SK-N-SH (cell line): ENCODE data around the gene PLXNA4. TPM values are rescaled to one million over a fixed set of nuclear protein-coding genes. Genes with fewer than 3 reads are reported as not detected.

Source experiments
- CTCF ChIA-PET: fragments of 300-600, 350-600 bp; formaldehyde crosslinking; extraction: SDS; loops from one replicate; lab custom pipeline; 2021; lab: Yijun Ruan, JAX
- POLR2A ChIA-PET: fragments of 350-600 bp; sonication (Branson Sonifier 250); formaldehyde crosslinking; extraction: SDS; loops from one replicate; lab custom pipeline; 2020; ENCODE audit warnings: antibody characterized with exemption, inconsistent platforms; lab: Yijun Ruan, JAX
- DNase-seq: peaks from one replicate; pipeline ENCODE4 v3.0.0; 2012
- H2AFZ ChIP-seq: fragments of 200-600 bp; sonication (generic); 2 replicates; pipeline ENCODE4 v1.8.1; 2016; ENCODE audit warnings: antibody characterized with exemption, mild to moderate bottlenecking, low read depth
- H3F3A ChIP-seq: fragments of 200-600 bp; sonication (generic); replicated peaks from 2 replicates; pipeline ENCODE3; 2016; ENCODE audit warnings: antibody characterized with exemption, mild to moderate bottlenecking; ENCODE audit not compliant: insufficient read depth
- H3K27ac ChIP-seq, 2 experiments: fragments of 200-500 bp in 1 of 2; fragments of 200-600 bp in 1 of 2; sonication (Bioruptor generic) in 1 of 2; sonication (generic), shearing (Covaris generic) in 1 of 2; 2 replicates each; pipeline versions ENCODE4 v1.5.1 to v1.6.1; 2014 to 2016; ENCODE audit warnings: low read depth in 2 of 2, inconsistent platforms in 1 of 2, low read length in 1 of 2, mild to moderate bottlenecking in 1 of 2, mixed read lengths in 1 of 2
- H3K27me3 ChIP-seq: fragments of 200-600 bp; sonication (generic), shearing (Covaris generic); 2 replicates; pipeline ENCODE4 v1.6.1; 2016; ENCODE audit warnings: mixed run types; ENCODE audit not compliant: insufficient read depth
- H3K36me3 ChIP-seq, 2 experiments: fragments of 200-500 bp in 1 of 2; fragments of 200-600 bp in 1 of 2; sonication (Bioruptor generic) in 1 of 2; sonication (generic) in 1 of 2; replicated peaks in 1 of 2; 2 replicates each; pipeline versions ENCODE3 to v1.5.1; 2014 to 2016; ENCODE audit warnings: low read length in 1 of 2, mild to moderate bottlenecking in 1 of 2; ENCODE audit not compliant: insufficient read depth in 2 of 2, control insufficient read depth in 1 of 2
- H3K4me1 ChIP-seq, 2 experiments: fragments of 200-500 bp in 1 of 2; fragments of 200-600 bp in 1 of 2; sonication (Bioruptor generic) in 1 of 2; sonication (generic), shearing (Covaris generic) in 1 of 2; 2 replicates each; pipeline versions ENCODE4 v1.5.1 to v1.6.1; 2014 to 2016; ENCODE audit warnings: low read depth in 1 of 2, low read length in 1 of 2, mixed run types in 1 of 2; ENCODE audit not compliant: insufficient read depth in 2 of 2, control insufficient read depth in 1 of 2
- H3K4me2 ChIP-seq: fragments of 200-600 bp; sonication (generic), shearing (Covaris generic); 2 replicates; pipeline ENCODE4 v1.6.1; 2017; ENCODE audit warnings: mixed run types
- H3K4me3 ChIP-seq, 2 experiments: fragments of 200-500 bp in 1 of 2; fragments of 200-600 bp in 1 of 2; sonication (Bioruptor generic) in 1 of 2; sonication (generic), shearing (Covaris generic) in 1 of 2; 2 replicates each; pipeline versions ENCODE4 v1.5.1 to v1.8.1; 2014 to 2016; ENCODE audit warnings: low read depth in 2 of 2, inconsistent platforms in 1 of 2, low read length in 1 of 2, mild to moderate bottlenecking in 1 of 2, mixed read lengths in 1 of 2, moderate library complexity in 1 of 2
- H3K79me2 ChIP-seq: fragments of 200-600 bp; sonication (generic); 2 replicates; pipeline ENCODE4 v1.8.1; 2017; ENCODE audit warnings: mild to moderate bottlenecking; ENCODE audit not compliant: insufficient read depth
- H3K9ac ChIP-seq: fragments of 200-600 bp; sonication (generic); 2 replicates; pipeline ENCODE4 v1.6.1; 2017; ENCODE audit warnings: mixed run types
- H3K9me2 ChIP-seq: fragments of 200-600 bp; sonication (generic); 2 replicates; pipeline ENCODE4 v1.6.1; 2017; ENCODE audit warnings: mixed run types
- H3K9me3 ChIP-seq: fragments of 200-600 bp; sonication (generic); 2 replicates; pipeline ENCODE4 v1.6.1; 2017; ENCODE audit warnings: mixed run types, mild to moderate bottlenecking, moderate library complexity
- H4K20me1 ChIP-seq: fragments of 200-600 bp; sonication (generic); 2 replicates; pipeline ENCODE4 v1.6.1; 2017; ENCODE audit warnings: mild to moderate bottlenecking, mixed run types; ENCODE audit not compliant: insufficient read depth
- CHD2 ChIP-seq: fragments of 150-350 bp; IDR thresholded peaks from 2 replicates; pipeline ENCODE4 v1.6.1; 2018; ENCODE audit warnings: low read length; ENCODE audit not compliant: partially characterized antibody
- CTCF ChIP-seq: fragments of 200-600 bp; sonication (generic); IDR thresholded peaks from 2 replicates; pipeline ENCODE4 v1.6.1; 2017; ENCODE audit warnings: antibody characterized with exemption, mild to moderate bottlenecking, moderate library complexity
- EP300 ChIP-seq, 2 experiments: IDR thresholded peaks; 2 replicates each; pipeline versions ENCODE4 v1.4.0 to v1.6.1; 2012; ENCODE audit warnings: borderline replicate concordance in 1 of 2, low read depth in 1 of 2, low read length in 1 of 2
- FOSL2 ChIP-seq: IDR thresholded peaks from 2 replicates; pipeline ENCODE4 v1.4.0; 2012; ENCODE audit warnings: low read depth, mild to moderate bottlenecking, moderate library complexity, borderline replicate concordance
- FOXJ3 ChIP-seq: sonication (generic); formaldehyde crosslinking; IDR thresholded peaks from 2 replicates; pipeline ENCODE4 v1.5.1; 2020; ENCODE audit warnings: mild to moderate bottlenecking, missing genetic modification reagents
- GABPA ChIP-seq: IDR thresholded peaks from 2 replicates; pipeline ENCODE4 v1.4.0; 2012; ENCODE audit warnings: low read depth, mild to moderate bottlenecking
- IRF3 ChIP-seq: fragments of 150-350 bp; IDR thresholded peaks from 2 replicates; pipeline ENCODE4 v1.6.1; 2016; ENCODE audit warnings: mild to moderate bottlenecking, low read depth, low read length
- MEF2A ChIP-seq: IDR thresholded peaks from 2 replicates; pipeline ENCODE4 v1.4.0; 2012; ENCODE audit warnings: low read depth, borderline replicate concordance
- MXI1 ChIP-seq: IDR thresholded peaks from 2 replicates; pipeline ENCODE4 v1.6.1; 2012; ENCODE audit warnings: mild to moderate bottlenecking, low read depth, low read length, improper control_type of control experiment
- NFIC ChIP-seq: IDR thresholded peaks from 2 replicates; pipeline ENCODE4 v1.4.0; 2012; ENCODE audit warnings: borderline replicate concordance
- RAD21 ChIP-seq: IDR thresholded peaks from 2 replicates; pipeline ENCODE4 v1.6.1; 2012; ENCODE audit warnings: mild to moderate bottlenecking, low read length
- REST ChIP-seq: IDR thresholded peaks from 2 replicates; pipeline ENCODE4 v1.6.1; 2012; ENCODE audit warnings: mild to moderate bottlenecking, low read depth, low read length, moderate library complexity
- RFX5 ChIP-seq: IDR thresholded peaks from 2 replicates; pipeline ENCODE4 v1.6.1; 2012; ENCODE audit warnings: mild to moderate bottlenecking, improper control_type of control experiment, low read length
- RXRA ChIP-seq: IDR thresholded peaks from 2 replicates; pipeline ENCODE4 v1.4.0; 2012; ENCODE audit warnings: low read depth, mild to moderate bottlenecking, borderline replicate concordance
- SMC3 ChIP-seq: IDR thresholded peaks from 2 replicates; pipeline ENCODE4 v1.6.1; 2012; ENCODE audit warnings: low read depth, low read length, improper control_type of control experiment
- TAF1 ChIP-seq: IDR thresholded peaks from 2 replicates; pipeline ENCODE4 v1.6.1; 2012; ENCODE audit warnings: low read depth, mild to moderate bottlenecking, low read length, moderate library complexity, borderline replicate concordance
- USF1 ChIP-seq: IDR thresholded peaks from 2 replicates; pipeline ENCODE4 v1.4.0; 2012; ENCODE audit warnings: low read depth, borderline replicate concordance
- WGBS: methylation state at CpG from one replicate; pipeline ENCODE4 v1.1.6; 2017; ENCODE audit warnings: low lambda C conversion rate; 5-methylcytosine and 5-hydroxymethylcytosine counted together
- polyA plus RNA-seq, 3 experiments: library from polyadenylated mRNA; depleted of rRNA; stranded (reverse); fragments of >200 nt; gene quantifications; 2 replicates each; pipeline ENCODE4 v1.2.3, GENCODE V29; 2012

PLXNA4 gene
- polyA plus RNA-seq, 1 of the 3 experiments (the other 2 are of a cell fraction), result 2.4 TPM

- no peak overlapping the region for H2AFZ ChIP-seq
- TF ChIP-seq EP300 (IDR thresholded peaks at IDR 0.05; ENCODE audit: borderline replicate concordance in 1 of 2, low read depth in 1 of 2, low read length in 1 of 2), result no peak
- TF ChIP-seq NFIC, result no peak
- no peak for TF ChIP-seq REST
- TF ChIP-seq MXI1, result no peak
- TF ChIP-seq CTCF, result no peak
- no peak for TF ChIP-seq MEF2A
- TF ChIP-seq CHD2, result no peak
- no peak for TF ChIP-seq RFX5
- TF ChIP-seq SMC3, result no peak
- TF ChIP-seq GABPA, result no peak
- TF ChIP-seq FOSL2, result no peak
- no peak for TF ChIP-seq RAD21
- TF ChIP-seq USF1, result no peak
- no peak for TF ChIP-seq TAF1
- no peak for TF ChIP-seq RXRA
- TF ChIP-seq FOXJ3 (CRISPR knock-in tag), result no peak
- no peak for TF ChIP-seq IRF3
- H3K4me2 ChIP-seq, result no peak overlapping the region
- H3F3A ChIP-seq, result no peaks in the 10 kb centered on the region
- no peaks in the 10 kb centered on the region for H3K9me2 ChIP-seq
- H3K9ac ChIP-seq, result no peak overlapping the region
- CTCF ChIA-PET, result interaction anchor here (1.1 to 1.2 kb wide), 2 partner anchors 47 to 139 kb away, joined by 3 to 4 read pairs; no protein-coding TSS in a partner anchor
- H3K4me3 ChIP-seq, result no peak overlapping the region
- no peak for DNase-seq
- H3K4me1 ChIP-seq, result peaks cover 0 to 17% of the 10 kb centered on the region in 2 experiments; a peak in 2 of 4 replicates
- no peaks in the 10 kb centered on the region for H3K27me3 ChIP-seq
- H3K36me3 ChIP-seq, result no peaks in the 10 kb centered on the region
- H3K79me2 ChIP-seq, result no peaks in the 10 kb centered on the region
- POLR2A ChIA-PET, result no interaction called here
- H3K27ac ChIP-seq, result no peak overlapping the region
- 53% methylated on average over 4 of the region's 4 CpGs for WGBS
- no peaks in the 10 kb centered on the region for H4K20me1 ChIP-seq
- no peaks in the 10 kb centered on the region for H3K9me3 ChIP-seq
Measured at GRCh38 chr7:132441935-132442334, 134.3 kb downstream of the PLXNA4 start.
